Measurements from ENCODE around the gene TMCO1.
"Not testable (repeated sequence)": the region's sequence is repeated elsewhere in the genome, so short reads cannot be mapped to it uniquely, and the experiment has no call there.

Gene TMCO1

GRCh38 chr1:165768513-165769394 lies at the start of gene TMCO1:
TSS of gene TMCO1 (minus strand) at chr1:165768868. CDS start at chr1:165768751, 117 bp downstream.
- peak; percentile 87 for DNase-seq

GRCh38 chr1:165816826-165817497 lies 48.3 kb upstream of the TMCO1 start:
- DNase-seq = no peak

GRCh38 chr1:165816157-165816556 lies 47.5 kb upstream of the TMCO1 start:
- DNase-seq = no peak

- no peak for DNase-seq
These were observed 47.1 kb upstream of the TMCO1 start for GRCh38 chr1:165815725-165816124.

GRCh38 chr1:165807613-165808012 lies 38.9 kb upstream of the TMCO1 start:
- no peak for DNase-seq

GRCh38 chr1:165804513-165804912 lies 35.8 kb upstream of the TMCO1 start:
- DNase-seq = not testable (repeated sequence)

GRCh38 chr1:165799387-165799786 lies 30.7 kb upstream of the TMCO1 start:
- DNase-seq = no peak

GRCh38 chr1:165795894-165796293 lies 27.2 kb upstream of the TMCO1 start:
- no peak for DNase-seq

- DNase-seq = no peak
These were observed 25.3 kb upstream of the TMCO1 start for GRCh38 chr1:165793951-165794350.

GRCh38 chr1:165787741-165788140 lies 19.1 kb upstream of the TMCO1 start:
- no peak for DNase-seq

GRCh38 chr1:165783519-165783918 lies 14.9 kb upstream of the TMCO1 start:
- not testable (repeated sequence) for DNase-seq

GRCh38 chr1:165778197-165778596 lies 9.5 kb upstream of the TMCO1 start:
- DNase-seq = not testable (repeated sequence)

- DNase-seq = no peak
These were observed 4.8 kb upstream of the TMCO1 start for GRCh38 chr1:165773324-165773965.

- no peak for DNase-seq
These were observed 4.1 kb upstream of the TMCO1 start for GRCh38 chr1:165772739-165773138.

GRCh38 chr1:165764277-165764676 lies 4.4 kb downstream of the TMCO1 start:
- no peak for DNase-seq

GRCh38 chr1:165763442-165763841 lies 5.2 kb downstream of the TMCO1 start:
- DNase-seq = no peak

- no peak for DNase-seq
These were observed 5.9 kb downstream of the TMCO1 start for GRCh38 chr1:165762725-165763124.

GRCh38 chr1:165759095-165759494 lies 9.6 kb downstream of the TMCO1 start:
- no peak for DNase-seq

- no peak for DNase-seq
These were observed 13.2 kb downstream of the TMCO1 start for GRCh38 chr1:165755393-165756010.

GRCh38 chr1:165753934-165754333 lies 14.7 kb downstream of the TMCO1 start:
- no peak for DNase-seq

GRCh38 chr1:165748550-165748949 lies 20.1 kb downstream of the TMCO1 start:
- DNase-seq = no peak

GRCh38 chr1:165747632-165748447 lies 20.8 kb downstream of the TMCO1 start:
- no peak for DNase-seq
